Measurements from ENCODE around the gene AOX1.

AOX1 gene

GRCh38 chr2:200716386-200716785 is 130.6 kb downstream of the AOX1 start (continued):
- TF ChIP-seq ZFHX2 (tag by site-specific recombination; conservative IDR thresholded peaks at IDR 0.05), result no peak
- TF ChIP-seq ZNF16 (tag by site-specific recombination; IDR thresholded peaks at IDR 0.05; ENCODE audit: low read depth), result no peak
- TF ChIP-seq ZNF155 (tag by site-specific recombination; IDR thresholded peaks at IDR 0.05), result no peak
- no peak for TF ChIP-seq ZNF211 (tag by site-specific recombination; IDR thresholded peaks at IDR 0.05; ENCODE audit: low read depth)
- no peak for TF ChIP-seq ZNF26 (tag by site-specific recombination; IDR thresholded peaks at IDR 0.05)
- no peak for TF ChIP-seq ZNF48 (tag by site-specific recombination; IDR thresholded peaks at IDR 0.05)
- TF ChIP-seq ZNF274 (IDR thresholded peaks at IDR 0.05; ENCODE audit: low read length), result no peak
- TF ChIP-seq ZNF274 (tag by site-specific recombination; IDR thresholded peaks at IDR 0.05; ENCODE audit: borderline replicate concordance), result no peak
- no peak for TF ChIP-seq ZNF777 (tag by site-specific recombination; IDR thresholded peaks at IDR 0.05; ENCODE audit: borderline replicate concordance)
- TF ChIP-seq ZNF404 (tag by site-specific recombination; IDR thresholded peaks at IDR 0.05), result no peak
